HG03354 (cell line): Measurements from ENCODE around the gene SCAMP5.
A peak's percentile ranks its signal among the peaks of the same experiment; 100 is the strongest.

Experiments
- ATAC-seq: cut with Tn5 transposase; IDR thresholded peaks from one replicate; pipeline ENCODE4 v1.9.1; 2021; ENCODE audit warnings: mild to moderate bottlenecking; ENCODE audit not compliant: unreplicated experiment, poor library complexity, severe bottlenecking

The SCAMP5 gene

DNA sequence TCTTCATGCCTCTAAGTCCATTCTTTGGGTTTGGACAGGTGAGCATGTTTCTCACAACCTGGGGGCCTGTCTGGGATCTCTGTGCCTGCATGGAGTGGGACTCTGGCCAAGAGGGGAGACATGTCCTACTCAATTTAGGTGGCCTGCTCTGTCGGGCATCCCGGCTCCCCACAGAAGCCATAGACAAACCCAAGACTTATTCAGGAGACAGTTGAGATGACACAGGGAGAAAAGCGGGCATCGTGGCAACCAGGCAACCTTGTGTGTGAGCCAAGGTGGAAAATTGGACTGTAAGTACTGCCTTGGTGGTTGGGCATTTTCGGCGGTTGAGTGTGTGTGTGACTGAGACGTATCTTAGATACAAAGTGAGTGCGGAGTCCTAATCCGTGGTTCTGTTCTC lies 68.5 kb downstream of the SCAMP5 start:
- ATAC-seq, result no peak

- ATAC-seq, result no peak
These were observed 69.5 kb downstream of the SCAMP5 start for GRCh38 chr15:75064846-75065245.

GRCh38 chr15:75065467-75065850 lies 70.1 kb downstream of the SCAMP5 start:
- ATAC-seq, result no peak

DNA sequence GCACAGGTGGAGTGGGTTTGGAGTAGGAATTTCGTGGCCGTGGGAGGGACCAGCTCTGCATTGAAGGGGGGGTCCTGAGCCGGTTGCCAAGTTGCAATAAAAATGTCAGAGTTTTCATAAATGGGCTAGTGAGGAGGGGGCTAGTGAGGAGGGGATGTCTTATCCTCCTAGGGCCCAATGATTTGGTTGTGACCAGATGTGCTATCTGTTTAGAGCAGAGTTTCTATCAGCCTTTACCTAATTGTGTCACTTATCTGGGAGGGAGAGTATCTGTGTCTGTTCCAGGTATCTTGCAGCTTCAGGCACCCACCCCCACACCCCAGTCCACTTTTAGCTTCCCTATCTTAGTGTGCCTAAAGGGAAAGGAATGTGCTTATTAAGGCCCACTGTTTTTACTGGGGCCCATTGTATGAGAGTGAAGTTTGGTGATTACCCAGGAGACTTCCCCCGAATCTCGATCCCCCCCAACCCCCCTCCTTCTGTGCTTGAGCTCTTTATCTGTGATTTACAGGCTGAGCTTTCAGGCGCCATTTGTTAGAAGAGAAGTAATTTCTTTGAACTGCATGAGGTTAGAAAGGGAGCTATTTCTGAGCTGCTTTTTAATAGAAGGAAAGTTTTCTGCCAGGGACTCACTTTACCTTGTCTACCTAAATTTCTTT lies 70.6 kb downstream of the SCAMP5 start:
- ATAC-seq, result no peak

- no peak for ATAC-seq
These were observed 71.9 kb downstream of the SCAMP5 start for GRCh38 chr15:75067123-75067830.

DNA sequence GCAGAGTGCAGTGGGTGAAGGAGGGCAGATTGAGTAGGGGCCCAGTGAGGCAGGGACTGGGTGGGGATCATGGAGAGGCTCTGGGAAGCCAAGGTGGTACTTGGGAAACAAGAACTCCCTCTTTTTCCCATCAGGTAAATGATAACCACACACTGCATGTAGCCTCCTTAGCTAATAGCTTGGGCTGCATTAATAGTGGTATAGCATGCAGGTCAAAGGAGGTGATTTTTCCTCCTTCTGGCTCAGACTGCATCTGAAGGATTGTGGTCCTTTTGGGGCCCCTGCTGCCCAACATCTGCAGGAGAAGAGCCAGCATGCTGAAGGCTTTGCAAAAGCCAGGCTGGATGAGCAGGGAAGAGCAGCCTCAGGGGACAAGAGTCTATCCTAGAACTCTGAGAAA lies 73.4 kb downstream of the SCAMP5 start:
- ATAC-seq, result no peak

DNA sequence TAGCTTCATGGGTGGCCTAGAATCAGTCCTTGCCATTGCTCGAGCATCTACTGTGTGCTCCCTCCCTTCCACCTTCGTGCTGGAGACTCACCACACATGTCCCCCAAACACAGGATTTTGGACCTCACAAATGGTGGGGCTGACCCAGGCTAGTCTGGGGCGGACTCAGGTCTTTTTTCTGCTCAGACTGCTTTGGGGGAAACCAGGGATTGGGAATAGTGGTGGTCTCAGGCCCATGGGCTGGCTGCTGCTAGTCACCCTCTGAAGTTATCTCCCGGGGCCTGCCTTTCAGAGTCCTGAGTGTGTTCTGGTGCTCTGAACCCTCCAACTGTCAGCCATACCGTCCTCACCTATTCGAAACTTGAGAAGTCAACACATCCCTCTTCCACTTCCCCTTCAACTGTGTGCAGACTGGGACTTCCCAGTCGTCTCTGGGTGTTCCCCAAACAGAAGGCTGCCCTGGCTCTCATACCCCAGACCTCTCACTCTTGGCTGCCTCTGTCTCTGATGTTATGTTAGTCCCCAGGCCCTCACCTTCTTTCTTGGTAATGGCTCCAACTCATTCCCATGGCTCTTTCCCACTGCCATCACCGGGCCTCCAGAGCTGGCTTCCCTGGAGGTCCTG lies 74.0 kb downstream of the SCAMP5 start:
- ATAC-seq, result peak; percentile 84

GRCh38 chr15:75070674-75071073 lies 75.3 kb downstream of the SCAMP5 start:
- no peak for ATAC-seq
